Kidney (tissue), 14 donors: ENCODE data around the gene KIAA0513. TPM values are rescaled to one million over a fixed set of nuclear protein-coding genes. Genes with fewer than 3 reads are reported as not detected.

Source experiments
- DNase-seq, 5 donors: peaks; one replicate each; pipeline ENCODE4 v3.0.0-alpha.2; 2013 to 2020
- FAIRE-seq: peaks from 2 replicates; lab custom pipeline; 2012; peaks lifted over from hg19 to GRCh38; lab: Jason Lieb, UNC
- H3K27ac ChIP-seq, 2 donors: one replicate each; pipeline ENCODE4 v1.7.0; 2013; ENCODE audit warnings: low read depth in 2 of 2, low read length in 2 of 2, inconsistent platforms in 1 of 2
- H3K27me3 ChIP-seq: one replicate; pipeline ENCODE4 v1.7.1; 2013; ENCODE audit warnings: low read length, inconsistent platforms; ENCODE audit not compliant: control insufficient read depth, insufficient read depth
- H3K36me3 ChIP-seq, 3 donors: one replicate each; pipeline versions ENCODE4 v1.7.0 to v1.7.1; 2013; ENCODE audit warnings: low read length in 3 of 3, control low read depth in 1 of 3, inconsistent platforms in 1 of 3; ENCODE audit not compliant: insufficient read depth in 3 of 3, control insufficient read depth in 2 of 3
- H3K4me1 ChIP-seq, 3 donors: one replicate each; pipeline versions ENCODE4 v1.7.0 to v1.7.1; 2013; ENCODE audit warnings: low read length in 3 of 3, inconsistent platforms in 1 of 3, low read depth in 1 of 3; ENCODE audit not compliant: control insufficient read depth in 2 of 3, insufficient read depth in 2 of 3
- H3K4me3 ChIP-seq, 3 donors: one replicate each; pipeline versions ENCODE4 v1.7.0 to v1.8.1; 2013; ENCODE audit warnings: low read length in 3 of 3, control low read depth in 1 of 3, inconsistent platforms in 1 of 3
- H3K9ac ChIP-seq, 3 donors: one replicate each; pipeline versions ENCODE4 v1.7.0 to v1.7.1; 2013; ENCODE audit warnings: low read length in 3 of 3, control low read depth in 1 of 3, inconsistent platforms in 1 of 3
- H3K9me3 ChIP-seq, 3 donors: one replicate each; pipeline versions ENCODE4 v1.7.0 to v1.7.1; 2013; ENCODE audit warnings: low read length in 3 of 3, control low read depth in 1 of 3, inconsistent platforms in 1 of 3; ENCODE audit not compliant: control insufficient read depth in 2 of 3, insufficient read depth in 1 of 3
- CTCF ChIP-seq: IDR thresholded peaks from 3 replicates; pipeline ENCODE4 v1.5.1; 2012; ENCODE audit warnings: mild to moderate bottlenecking, moderate library complexity, borderline replicate concordance; ENCODE audit not compliant: insufficient read depth; ENCODE audit errors: extremely low read depth
- intact Hi-C: fragments of 100-400 bp; cut with DNase I; formaldehyde crosslinking; loops from one replicate; pipeline ENCODE4 v1.11.1; 2022
- polyA plus RNA-seq: library from polyadenylated mRNA; stranded (reverse); fragments of 350-450 nt; fragmentation: Illumina TruSeq; extraction: RNeasy Lipid Tissue Mini Kit (QIAGEN cat#74804); gene quantifications from one replicate; pipeline ENCODE4 v1.2.3, GENCODE V29; 2014; ENCODE audit warnings: low read depth, low replicate concordance; ENCODE audit not compliant: insufficient read depth
- total RNA-seq: library from RNA; stranded (reverse); fragmentation: NEBNext Ultra II Directional; extraction: Animal tissue kit (Norgen Biotek cat#: 25700); gene quantifications from one replicate; pipeline ENCODE4 v1.2.1, GENCODE V29; 2021
- donor health status: control.
- donor health status: control.
- donor health status: control.
- donor health status: control.
- donor health status: control.
- donor health status: DM: yes; HTN: yes; CAD: no.
- donor health status: Normal renal cell carcinoma (clear cell type).

Gene KIAA0513
- total and polyA plus RNA-seq, 2 donors from 2014 or later = 2.6 to 19.2 TPM

GRCh38 chr16:85139881-85140339 is 112.3 kb downstream of the KIAA0513 start:
- H3K4me1 ChIP-seq = peaks cover 0 to 27% (median 0%) of the 10 kb centered on the region in 3 donors
- DNase-seq (no peak), FAIRE-seq (no peak)
- no peaks in the 10 kb centered on the region for H3K9me3 ChIP-seq
- H3K27ac ChIP-seq = no peak overlapping the region
- TF ChIP-seq CTCF = no peak
- H3K36me3 ChIP-seq = no peaks in the 10 kb centered on the region
- no peak overlapping the region for H3K9ac ChIP-seq
- no peaks in the 10 kb centered on the region for H3K27me3 ChIP-seq
- intact Hi-C loops = no loop called here
- H3K4me3 ChIP-seq = no peak overlapping the region

- no peaks in the 10 kb centered on the region for H3K9me3 ChIP-seq
- no peaks in the 10 kb centered on the region for H3K36me3 ChIP-seq
- H3K9ac ChIP-seq = no peak overlapping the region
- no peak for DNase-seq
- FAIRE-seq = no peak
- no peak overlapping the region for H3K27ac ChIP-seq
- no peak for TF ChIP-seq CTCF
- peaks cover 0 to 21% (median 3%) of the 10 kb centered on the region in 3 donors for H3K4me1 ChIP-seq
- intact Hi-C loops = no loop called here
- H3K27me3 ChIP-seq = no peaks in the 10 kb centered on the region
- H3K4me3 ChIP-seq = no peak overlapping the region
Observed at GRCh38 chr16:85140455-85141012, 112.9 kb downstream of the KIAA0513 start.

GRCh38 chr16:85141491-85142128 is 114.0 kb downstream of the KIAA0513 start:
- no peak overlapping the region for H3K9ac ChIP-seq
- no peaks in the 10 kb centered on the region for H3K36me3 ChIP-seq
- no peak overlapping the region for H3K27ac ChIP-seq
- no peak for DNase-seq
- no peaks in the 10 kb centered on the region for H3K9me3 ChIP-seq
- no peak for FAIRE-seq
- H3K4me3 ChIP-seq = no peak overlapping the region
- intact Hi-C loops = no loop called here
- TF ChIP-seq CTCF = no peak
- H3K27me3 ChIP-seq = no peaks in the 10 kb centered on the region
- peaks cover 3 to 24% (median 14%) of the 10 kb centered on the region in 3 donors for H3K4me1 ChIP-seq
